ENCODE measurements around the gene KLHL20. TPM values are rescaled to one million over a fixed set of nuclear protein-coding genes. Genes with fewer than 3 reads are reported as not detected.

KLHL20 gene
- total and polyA plus RNA-seq, 2 experiments from 2014 or later: 12.3 to 14.5 TPM

DNA sequence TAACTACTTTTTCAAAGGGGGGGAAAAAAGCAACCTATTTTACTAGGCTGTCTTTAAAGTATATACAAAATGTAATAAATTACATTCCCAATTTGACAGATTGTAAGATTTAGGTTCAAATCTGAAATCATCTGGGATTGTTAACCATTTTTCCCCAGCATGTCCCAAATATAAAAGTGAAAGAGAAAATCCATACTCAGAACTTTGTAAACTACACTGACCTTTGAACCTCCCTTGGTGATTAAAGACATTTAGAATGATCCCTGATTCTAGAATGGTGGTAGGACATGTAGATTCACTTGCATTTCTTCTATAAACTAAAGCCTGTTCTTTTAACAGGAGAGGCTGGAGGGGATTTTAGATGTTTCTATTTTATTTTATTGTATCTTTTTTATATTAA lies 39.0 kb downstream of the KLHL20 start:
- H3K4me2 ChIP-seq: no peak overlapping the region
- no peak overlapping the region for H3K4me3 ChIP-seq
- no peaks in the 10 kb centered on the region; the same call in 2 of the 3 replicates for H3K4me1 Mint-ChIP-seq
- no peaks in the 10 kb centered on the region for H3K79me2 ChIP-seq (replicated peaks; ENCODE audit: insufficient read depth)
- no peaks in the 10 kb centered on the region for H3K4me1 ChIP-seq (ENCODE audit: insufficient read depth)
- H2AFZ ChIP-seq: no peak overlapping the region
- H3K4me3 Mint-ChIP-seq: no peak overlapping the region
- no peaks in the 10 kb centered on the region for H4K20me1 ChIP-seq (replicated peaks; ENCODE audit: insufficient read depth)
- H3K36me3 ChIP-seq (ENCODE audit: insufficient read depth): peaks cover 14% of the 10 kb centered on the region
- H3K9me3 Mint-ChIP-seq: peaks cover 3% of the 10 kb centered on the region; the same call in 2 of the 3 replicates
- H3K27me3 ChIP-seq (ENCODE audit: insufficient read depth): no peaks in the 10 kb centered on the region
- H3K9me2 ChIP-seq (ENCODE audit: insufficient read depth): no peaks in the 10 kb centered on the region
- no peaks in the 10 kb centered on the region for H3K27me3 Mint-ChIP-seq (ENCODE audit: insufficient read depth, low read depth, poor library complexity)
- no peak for DNase-seq (ENCODE audit: low spot score)
- H3K27ac ChIP-seq (ENCODE audit: low read depth): no peak overlapping the region
- no peak for ATAC-seq
- H3K27ac Mint-ChIP-seq: no peak overlapping the region
- TF ChIP-seq ZNF114 (CRISPR knock-in tag; IDR thresholded peaks at IDR 0.05): no peak
- no peak for TF ChIP-seq ZNF331 (CRISPR knock-in tag; IDR thresholded peaks at IDR 0.05; ENCODE audit: low read depth)
- no peak for TF ChIP-seq NANOG (IDR thresholded peaks at IDR 0.05; ENCODE audit: borderline replicate concordance)
- TF ChIP-seq, protein P1, sequence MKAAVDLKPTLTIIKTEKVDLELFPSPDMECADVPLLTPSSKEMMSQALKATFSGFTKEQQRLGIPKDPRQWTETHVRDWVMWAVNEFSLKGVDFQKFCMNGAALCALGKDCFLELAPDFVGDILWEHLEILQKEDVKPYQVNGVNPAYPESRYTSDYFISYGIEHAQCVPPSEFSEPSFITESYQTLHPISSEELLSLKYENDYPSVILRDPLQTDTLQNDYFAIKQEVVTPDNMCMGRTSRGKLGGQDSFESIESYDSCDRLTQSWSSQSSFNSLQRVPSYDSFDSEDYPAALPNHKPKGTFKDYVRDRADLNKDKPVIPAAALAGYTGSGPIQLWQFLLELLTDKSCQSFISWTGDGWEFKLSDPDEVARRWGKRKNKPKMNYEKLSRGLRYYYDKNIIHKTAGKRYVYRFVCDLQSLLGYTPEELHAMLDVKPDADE (IDR thresholded peaks at IDR 0.05): no peak
- TF ChIP-seq, protein P2, sequence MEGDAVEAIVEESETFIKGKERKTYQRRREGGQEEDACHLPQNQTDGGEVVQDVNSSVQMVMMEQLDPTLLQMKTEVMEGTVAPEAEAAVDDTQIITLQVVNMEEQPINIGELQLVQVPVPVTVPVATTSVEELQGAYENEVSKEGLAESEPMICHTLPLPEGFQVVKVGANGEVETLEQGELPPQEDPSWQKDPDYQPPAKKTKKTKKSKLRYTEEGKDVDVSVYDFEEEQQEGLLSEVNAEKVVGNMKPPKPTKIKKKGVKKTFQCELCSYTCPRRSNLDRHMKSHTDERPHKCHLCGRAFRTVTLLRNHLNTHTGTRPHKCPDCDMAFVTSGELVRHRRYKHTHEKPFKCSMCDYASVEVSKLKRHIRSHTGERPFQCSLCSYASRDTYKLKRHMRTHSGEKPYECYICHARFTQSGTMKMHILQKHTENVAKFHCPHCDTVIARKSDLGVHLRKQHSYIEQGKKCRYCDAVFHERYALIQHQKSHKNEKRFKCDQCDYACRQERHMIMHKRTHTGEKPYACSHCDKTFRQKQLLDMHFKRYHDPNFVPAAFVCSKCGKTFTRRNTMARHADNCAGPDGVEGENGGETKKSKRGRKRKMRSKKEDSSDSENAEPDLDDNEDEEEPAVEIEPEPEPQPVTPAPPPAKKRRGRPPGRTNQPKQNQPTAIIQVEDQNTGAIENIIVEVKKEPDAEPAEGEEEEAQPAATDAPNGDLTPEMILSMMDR (conservative IDR thresholded peaks at IDR 0.05; ENCODE audit: low read depth in 2 of 2): no peak
- no peak for TF ChIP-seq STAT1 (IDR thresholded peaks at IDR 0.05; ENCODE audit: unreplicated experiment)
- TF ChIP-seq, protein P3, sequence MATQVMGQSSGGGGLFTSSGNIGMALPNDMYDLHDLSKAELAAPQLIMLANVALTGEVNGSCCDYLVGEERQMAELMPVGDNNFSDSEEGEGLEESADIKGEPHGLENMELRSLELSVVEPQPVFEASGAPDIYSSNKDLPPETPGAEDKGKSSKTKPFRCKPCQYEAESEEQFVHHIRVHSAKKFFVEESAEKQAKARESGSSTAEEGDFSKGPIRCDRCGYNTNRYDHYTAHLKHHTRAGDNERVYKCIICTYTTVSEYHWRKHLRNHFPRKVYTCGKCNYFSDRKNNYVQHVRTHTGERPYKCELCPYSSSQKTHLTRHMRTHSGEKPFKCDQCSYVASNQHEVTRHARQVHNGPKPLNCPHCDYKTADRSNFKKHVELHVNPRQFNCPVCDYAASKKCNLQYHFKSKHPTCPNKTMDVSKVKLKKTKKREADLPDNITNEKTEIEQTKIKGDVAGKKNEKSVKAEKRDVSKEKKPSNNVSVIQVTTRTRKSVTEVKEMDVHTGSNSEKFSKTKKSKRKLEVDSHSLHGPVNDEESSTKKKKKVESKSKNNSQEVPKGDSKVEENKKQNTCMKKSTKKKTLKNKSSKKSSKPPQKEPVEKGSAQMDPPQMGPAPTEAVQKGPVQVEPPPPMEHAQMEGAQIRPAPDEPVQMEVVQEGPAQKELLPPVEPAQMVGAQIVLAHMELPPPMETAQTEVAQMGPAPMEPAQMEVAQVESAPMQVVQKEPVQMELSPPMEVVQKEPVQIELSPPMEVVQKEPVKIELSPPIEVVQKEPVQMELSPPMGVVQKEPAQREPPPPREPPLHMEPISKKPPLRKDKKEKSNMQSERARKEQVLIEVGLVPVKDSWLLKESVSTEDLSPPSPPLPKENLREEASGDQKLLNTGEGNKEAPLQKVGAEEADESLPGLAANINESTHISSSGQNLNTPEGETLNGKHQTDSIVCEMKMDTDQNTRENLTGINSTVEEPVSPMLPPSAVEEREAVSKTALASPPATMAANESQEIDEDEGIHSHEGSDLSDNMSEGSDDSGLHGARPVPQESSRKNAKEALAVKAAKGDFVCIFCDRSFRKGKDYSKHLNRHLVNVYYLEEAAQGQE (IDR thresholded peaks at IDR 0.05; ENCODE audit: unreplicated experiment): no peak
- TF ChIP-seq EZH2 (IDR thresholded peaks at IDR 0.05; ENCODE audit: low read depth, unreplicated experiment): no peak
- TF ChIP-seq, protein P4, sequence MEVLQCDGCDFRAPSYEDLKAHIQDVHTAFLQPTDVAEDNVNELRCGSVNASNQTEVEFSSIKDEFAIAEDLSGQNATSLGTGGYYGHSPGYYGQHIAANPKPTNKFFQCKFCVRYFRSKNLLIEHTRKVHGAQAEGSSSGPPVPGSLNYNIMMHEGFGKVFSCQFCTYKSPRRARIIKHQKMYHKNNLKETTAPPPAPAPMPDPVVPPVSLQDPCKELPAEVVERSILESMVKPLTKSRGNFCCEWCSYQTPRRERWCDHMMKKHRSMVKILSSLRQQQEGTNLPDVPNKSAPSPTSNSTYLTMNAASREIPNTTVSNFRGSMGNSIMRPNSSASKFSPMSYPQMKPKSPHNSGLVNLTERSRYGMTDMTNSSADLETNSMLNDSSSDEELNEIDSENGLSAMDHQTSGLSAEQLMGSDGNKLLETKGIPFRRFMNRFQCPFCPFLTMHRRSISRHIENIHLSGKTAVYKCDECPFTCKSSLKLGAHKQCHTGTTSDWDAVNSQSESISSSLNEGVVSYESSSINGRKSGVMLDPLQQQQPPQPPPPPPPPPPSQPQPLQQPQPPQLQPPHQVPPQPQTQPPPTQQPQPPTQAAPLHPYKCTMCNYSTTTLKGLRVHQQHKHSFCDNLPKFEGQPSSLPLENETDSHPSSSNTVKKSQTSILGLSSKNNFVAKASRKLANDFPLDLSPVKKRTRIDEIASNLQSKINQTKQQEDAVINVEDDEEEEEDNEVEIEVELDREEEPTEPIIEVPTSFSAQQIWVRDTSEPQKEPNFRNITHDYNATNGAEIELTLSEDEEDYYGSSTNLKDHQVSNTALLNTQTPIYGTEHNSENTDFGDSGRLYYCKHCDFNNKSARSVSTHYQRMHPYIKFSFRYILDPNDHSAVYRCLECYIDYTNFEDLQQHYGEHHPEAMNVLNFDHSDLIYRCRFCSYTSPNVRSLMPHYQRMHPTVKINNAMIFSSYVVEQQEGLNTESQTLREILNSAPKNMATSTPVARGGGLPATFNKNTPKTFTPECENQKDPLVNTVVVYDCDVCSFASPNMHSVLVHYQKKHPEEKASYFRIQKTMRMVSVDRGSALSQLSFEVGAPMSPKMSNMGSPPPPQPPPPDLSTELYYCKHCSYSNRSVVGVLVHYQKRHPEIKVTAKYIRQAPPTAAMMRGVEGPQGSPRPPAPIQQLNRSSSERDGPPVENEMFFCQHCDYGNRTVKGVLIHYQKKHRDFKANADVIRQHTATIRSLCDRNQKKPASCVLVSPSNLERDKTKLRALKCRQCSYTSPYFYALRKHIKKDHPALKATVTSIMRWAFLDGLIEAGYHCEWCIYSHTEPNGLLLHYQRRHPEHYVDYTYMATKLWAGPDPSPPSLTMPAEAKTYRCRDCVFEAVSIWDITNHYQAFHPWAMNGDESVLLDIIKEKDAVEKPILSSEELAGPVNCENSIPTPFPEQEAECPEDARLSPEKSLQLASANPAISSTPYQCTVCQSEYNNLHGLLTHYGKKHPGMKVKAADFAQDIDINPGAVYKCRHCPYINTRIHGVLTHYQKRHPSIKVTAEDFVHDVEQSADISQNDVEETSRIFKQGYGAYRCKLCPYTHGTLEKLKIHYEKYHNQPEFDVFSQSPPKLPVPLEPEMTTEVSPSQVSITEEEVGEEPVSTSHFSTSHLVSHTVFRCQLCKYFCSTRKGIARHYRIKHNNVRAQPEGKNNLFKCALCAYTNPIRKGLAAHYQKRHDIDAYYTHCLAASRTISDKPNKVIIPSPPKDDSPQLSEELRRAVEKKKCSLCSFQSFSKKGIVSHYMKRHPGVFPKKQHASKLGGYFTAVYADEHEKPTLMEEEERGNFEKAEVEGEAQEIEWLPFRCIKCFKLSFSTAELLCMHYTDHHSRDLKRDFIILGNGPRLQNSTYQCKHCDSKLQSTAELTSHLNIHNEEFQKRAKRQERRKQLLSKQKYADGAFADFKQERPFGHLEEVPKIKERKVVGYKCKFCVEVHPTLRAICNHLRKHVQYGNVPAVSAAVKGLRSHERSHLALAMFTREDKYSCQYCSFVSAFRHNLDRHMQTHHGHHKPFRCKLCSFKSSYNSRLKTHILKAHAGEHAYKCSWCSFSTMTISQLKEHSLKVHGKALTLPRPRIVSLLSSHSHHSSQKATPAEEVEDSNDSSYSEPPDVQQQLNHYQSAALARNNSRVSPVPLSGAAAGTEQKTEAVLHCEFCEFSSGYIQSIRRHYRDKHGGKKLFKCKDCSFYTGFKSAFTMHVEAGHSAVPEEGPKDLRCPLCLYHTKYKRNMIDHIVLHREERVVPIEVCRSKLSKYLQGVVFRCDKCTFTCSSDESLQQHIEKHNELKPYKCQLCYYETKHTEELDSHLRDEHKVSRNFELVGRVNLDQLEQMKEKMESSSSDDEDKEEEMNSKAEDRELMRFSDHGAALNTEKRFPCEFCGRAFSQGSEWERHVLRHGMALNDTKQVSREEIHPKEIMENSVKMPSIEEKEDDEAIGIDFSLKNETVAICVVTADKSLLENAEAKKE (CRISPR knock-in tag; IDR thresholded peaks at IDR 0.05): no peak
- peaks cover 21% of the 10 kb centered on the region for H3K36me3 Mint-ChIP-seq (ENCODE audit: low read depth)
- H3F3A ChIP-seq (replicated peaks; ENCODE audit: low read depth): no peaks in the 10 kb centered on the region

All from GM23338 (cell line).